ENCODE results near the gene BCAR3.

BCAR3 gene

DNA sequence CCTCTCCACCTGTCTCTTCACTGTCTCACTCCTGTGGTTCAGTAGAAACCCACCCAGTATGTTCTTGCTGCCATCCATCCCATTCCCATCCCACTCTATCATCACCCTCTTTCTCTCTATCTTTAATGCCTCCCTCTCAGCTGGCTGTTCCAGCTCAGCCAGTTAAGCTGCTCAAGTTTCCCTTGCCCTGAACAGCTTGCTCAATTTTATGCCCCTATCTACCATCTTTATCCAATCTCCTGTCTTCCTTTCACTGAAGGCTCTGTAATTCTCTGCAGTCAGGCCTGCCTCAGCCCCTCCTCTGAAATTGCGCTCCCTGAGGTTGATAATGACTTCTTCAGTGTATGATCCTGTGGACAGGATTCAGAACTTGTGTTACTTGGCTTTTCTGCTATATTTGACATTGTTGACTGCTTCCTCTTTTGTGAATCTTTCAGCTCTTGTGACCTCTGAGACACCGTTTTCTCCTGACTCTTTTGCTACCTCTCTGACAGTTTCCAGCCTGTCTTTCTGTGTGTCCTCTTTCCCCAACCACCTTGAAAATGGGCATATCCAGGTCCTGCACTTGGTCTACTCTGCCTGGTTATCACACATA lies 13.9 kb upstream of the BCAR3 start:
- TF ChIP-seq, protein P1, sequence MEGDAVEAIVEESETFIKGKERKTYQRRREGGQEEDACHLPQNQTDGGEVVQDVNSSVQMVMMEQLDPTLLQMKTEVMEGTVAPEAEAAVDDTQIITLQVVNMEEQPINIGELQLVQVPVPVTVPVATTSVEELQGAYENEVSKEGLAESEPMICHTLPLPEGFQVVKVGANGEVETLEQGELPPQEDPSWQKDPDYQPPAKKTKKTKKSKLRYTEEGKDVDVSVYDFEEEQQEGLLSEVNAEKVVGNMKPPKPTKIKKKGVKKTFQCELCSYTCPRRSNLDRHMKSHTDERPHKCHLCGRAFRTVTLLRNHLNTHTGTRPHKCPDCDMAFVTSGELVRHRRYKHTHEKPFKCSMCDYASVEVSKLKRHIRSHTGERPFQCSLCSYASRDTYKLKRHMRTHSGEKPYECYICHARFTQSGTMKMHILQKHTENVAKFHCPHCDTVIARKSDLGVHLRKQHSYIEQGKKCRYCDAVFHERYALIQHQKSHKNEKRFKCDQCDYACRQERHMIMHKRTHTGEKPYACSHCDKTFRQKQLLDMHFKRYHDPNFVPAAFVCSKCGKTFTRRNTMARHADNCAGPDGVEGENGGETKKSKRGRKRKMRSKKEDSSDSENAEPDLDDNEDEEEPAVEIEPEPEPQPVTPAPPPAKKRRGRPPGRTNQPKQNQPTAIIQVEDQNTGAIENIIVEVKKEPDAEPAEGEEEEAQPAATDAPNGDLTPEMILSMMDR (IDR thresholded peaks at IDR 0.05; ENCODE audit: borderline replicate concordance, control extremely low read depth, extremely low read depth, insufficient read depth, missing control alignments) = no peak
- DNase-seq (ENCODE audit: low spot score) = no peak
- in situ Hi-C loops (cut with MboI; ENCODE audit: low sequenced_read_pairs, unreplicated experiment) = no loop called here

DNA sequence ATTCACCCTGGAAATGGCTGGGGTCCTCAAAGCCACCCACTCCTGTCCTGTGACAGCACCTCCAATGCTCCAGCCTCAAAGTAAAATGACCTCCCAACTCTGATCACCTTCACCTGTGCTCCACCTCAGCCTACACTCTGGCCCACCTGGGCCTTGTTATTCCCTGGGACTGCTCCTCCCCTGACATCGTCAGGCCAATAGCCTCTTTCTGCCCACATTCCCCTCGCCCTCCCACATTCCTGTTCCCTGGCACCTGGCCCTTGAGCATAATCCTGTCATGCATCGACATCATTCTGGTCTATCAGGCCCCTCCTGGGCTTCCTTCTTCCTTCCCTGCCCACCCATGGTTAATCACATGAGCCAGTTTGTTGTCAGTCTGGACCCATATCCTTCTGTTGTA lies 13.2 kb upstream of the BCAR3 start:
- TF ChIP-seq, protein P1 (IDR thresholded peaks at IDR 0.05; ENCODE audit: borderline replicate concordance, control extremely low read depth, extremely low read depth, insufficient read depth, missing control alignments) = no peak
- in situ Hi-C loops (cut with MboI; ENCODE audit: low sequenced_read_pairs, unreplicated experiment) = no loop called here
- no peak for DNase-seq (ENCODE audit: low spot score)

DNA sequence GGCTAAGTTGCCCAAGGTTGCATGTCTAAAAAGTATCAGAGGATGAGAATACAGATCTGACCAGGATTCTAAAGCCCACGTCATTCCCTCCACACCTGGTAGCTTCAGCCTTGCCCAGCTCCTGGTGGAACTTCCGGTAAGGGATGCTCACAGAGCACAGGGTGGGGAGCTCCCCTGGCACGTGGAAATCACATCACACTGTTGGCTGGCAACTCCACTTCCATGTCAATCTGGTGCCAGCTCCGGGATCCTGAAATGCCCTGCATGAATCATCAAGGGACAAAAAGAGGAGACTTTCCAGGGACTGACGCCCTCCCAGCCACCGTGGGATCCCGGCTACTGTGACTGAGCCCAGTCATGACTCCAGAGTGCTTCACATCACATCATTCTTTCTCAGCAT lies 12.4 kb upstream of the BCAR3 start:
- no peak for DNase-seq (ENCODE audit: low spot score)
- in situ Hi-C loops (cut with MboI; ENCODE audit: low sequenced_read_pairs, unreplicated experiment) = no loop called here
- TF ChIP-seq, protein P1 (IDR thresholded peaks at IDR 0.05; ENCODE audit: borderline replicate concordance, control extremely low read depth, extremely low read depth, insufficient read depth, missing control alignments) = no peak

DNA sequence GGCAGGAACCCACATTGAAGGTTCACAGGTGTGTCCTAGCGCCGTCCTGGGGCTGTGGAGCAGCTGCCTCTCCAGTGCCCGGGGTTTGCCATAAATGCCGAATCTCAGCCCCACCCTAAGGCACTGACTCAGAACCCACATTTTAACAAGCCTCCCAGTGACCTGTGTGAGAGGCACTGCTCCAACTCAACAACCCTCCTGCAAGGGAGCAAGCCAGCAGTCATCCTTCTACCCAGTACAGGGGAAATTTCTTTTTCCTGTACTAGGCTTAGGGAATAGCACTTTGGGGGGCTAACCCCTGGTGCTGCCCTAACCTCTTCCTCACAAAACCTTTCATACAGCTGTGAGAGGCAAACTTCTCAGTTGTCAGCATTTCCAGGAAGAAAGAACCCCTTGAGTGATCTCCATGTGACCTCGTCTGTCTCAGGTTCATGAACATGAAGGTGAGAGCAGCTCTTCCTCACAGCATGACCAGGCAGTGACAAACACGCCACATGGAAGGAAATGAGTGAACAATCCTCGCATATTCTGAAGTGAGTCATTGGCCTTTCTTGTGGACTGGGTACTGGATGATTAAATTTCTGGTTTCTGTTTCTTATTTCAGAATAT lies 11.4 kb upstream of the BCAR3 start:
- TF ChIP-seq, protein P1 (IDR thresholded peaks at IDR 0.05; ENCODE audit: borderline replicate concordance, control extremely low read depth, extremely low read depth, insufficient read depth, missing control alignments) = no peak
- in situ Hi-C loops (cut with MboI; ENCODE audit: low sequenced_read_pairs, unreplicated experiment) = no loop called here
- peak; percentile 61 for DNase-seq (ENCODE audit: low spot score)

DNA sequence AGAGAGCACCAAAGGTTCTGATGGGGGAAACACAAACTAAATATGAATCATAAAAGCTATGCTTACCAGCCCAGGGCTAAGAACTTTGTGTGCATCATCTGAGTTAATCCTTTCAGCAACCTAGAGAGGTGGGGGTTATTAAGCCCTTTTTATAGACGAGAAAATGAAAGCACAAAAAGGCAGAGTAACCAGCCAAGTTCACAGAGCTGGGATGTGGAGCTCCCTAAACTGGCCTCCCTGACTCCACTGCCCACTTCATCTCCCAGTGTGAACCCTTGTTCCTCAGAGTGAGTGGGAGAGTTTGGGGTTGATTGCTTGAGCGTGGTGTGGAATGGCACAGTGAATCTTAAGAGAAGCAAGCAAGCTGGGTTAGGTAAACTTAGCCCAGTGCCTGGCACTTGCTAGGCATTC lies 10.8 kb upstream of the BCAR3 start:
- no peak for DNase-seq (ENCODE audit: low spot score)
- TF ChIP-seq, protein P1 (IDR thresholded peaks at IDR 0.05; ENCODE audit: borderline replicate concordance, control extremely low read depth, extremely low read depth, insufficient read depth, missing control alignments) = no peak
- in situ Hi-C loops (cut with MboI; ENCODE audit: low sequenced_read_pairs, unreplicated experiment) = no loop called here

DNA sequence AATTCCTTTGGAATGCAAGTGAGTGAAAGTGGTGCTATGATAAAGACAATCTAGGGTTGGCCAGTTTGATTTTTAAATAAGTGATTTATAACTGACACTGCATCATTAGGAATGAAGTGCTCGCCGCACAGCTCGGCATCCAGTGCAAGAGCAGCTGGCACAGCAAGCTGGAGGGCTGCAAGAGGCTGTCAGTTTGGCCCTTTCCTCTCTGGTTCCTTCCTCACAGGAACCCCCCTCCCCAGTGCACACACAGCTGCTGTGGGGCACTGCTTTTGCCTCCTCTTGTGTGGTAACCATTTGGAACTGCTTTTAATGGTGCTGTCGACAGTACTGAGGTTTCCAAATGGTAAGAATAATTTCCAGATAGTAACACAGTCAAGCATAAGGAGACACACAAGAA lies 10.4 kb upstream of the BCAR3 start:
- in situ Hi-C loops (cut with MboI; ENCODE audit: low sequenced_read_pairs, unreplicated experiment) = no loop called here
- TF ChIP-seq, protein P1 (IDR thresholded peaks at IDR 0.05; ENCODE audit: borderline replicate concordance, control extremely low read depth, extremely low read depth, insufficient read depth, missing control alignments) = no peak
- no peak for DNase-seq (ENCODE audit: low spot score)

All from GM13976 (cell line).